HG03066 (cell line): ENCODE measurements around the gene VTA1.
"Not testable (repeated sequence)": the region's sequence is repeated elsewhere in the genome, so short reads cannot be mapped to it uniquely, and the experiment has no call there.

ENCODE experiments used
- ATAC-seq: cut with Tn5 transposase; IDR thresholded peaks from one replicate; pipeline ENCODE4 v1.9.1; 2021; ENCODE audit warnings: low read depth; ENCODE audit not compliant: unreplicated experiment

VTA1 gene

DNA sequence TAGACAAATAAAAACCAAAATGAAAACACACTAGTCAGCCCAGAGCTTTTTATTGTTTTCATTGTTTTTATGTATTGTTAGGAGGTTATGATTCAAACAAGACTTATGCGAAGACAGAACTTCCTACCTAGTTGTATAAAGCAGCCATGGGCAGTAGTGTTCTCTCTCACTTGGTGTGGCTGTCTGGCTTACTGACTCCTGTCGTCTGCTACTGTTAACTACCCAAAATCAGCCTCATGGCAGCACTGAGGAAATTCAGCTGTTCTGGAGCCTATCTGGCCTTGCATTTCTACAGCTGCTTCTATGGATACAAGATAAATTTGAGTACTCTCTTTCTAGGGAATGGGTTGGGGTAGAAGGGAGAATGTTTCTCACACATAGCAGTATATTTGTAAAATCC lies 20.4 kb downstream of the VTA1 start:
- ATAC-seq: no peak

DNA sequence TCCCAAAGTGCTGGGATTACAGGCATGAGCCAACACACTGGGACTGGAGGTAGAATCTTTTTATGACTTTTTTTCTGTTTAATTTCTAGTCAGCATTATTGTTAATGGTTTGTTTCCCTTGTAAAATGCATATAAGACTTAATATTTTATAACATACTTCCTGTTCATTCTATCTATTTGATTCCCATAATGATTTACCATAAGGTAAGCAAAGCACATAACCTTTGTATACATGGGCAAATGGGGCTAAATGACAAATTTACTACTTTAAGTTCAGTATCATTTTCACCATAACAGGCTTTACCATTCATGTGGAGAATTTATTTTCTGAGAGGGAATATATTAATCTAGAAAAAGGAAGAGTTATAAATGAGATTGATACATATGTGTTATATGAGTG lies 24.3 kb downstream of the VTA1 start:
- no peak for ATAC-seq

DNA sequence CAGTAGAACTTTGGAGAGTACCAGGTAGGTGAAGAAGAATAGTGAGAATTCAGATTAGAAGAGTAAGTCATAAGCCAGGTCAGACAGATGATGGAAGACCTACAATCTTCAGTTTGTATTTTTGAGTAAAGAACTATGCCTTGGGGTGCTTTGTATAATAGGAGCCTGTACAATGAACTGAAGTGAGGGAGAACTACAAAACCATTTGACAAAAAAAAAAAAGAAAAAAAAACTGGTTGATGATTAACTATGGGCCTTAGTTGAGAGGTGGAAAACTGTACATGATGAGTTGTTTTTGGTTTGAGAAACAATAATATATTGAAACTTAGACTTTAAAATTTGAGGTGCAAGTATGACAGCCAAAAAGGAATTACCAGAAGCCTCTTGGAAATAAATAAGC lies 25.7 kb downstream of the VTA1 start:
- ATAC-seq: no peak

DNA sequence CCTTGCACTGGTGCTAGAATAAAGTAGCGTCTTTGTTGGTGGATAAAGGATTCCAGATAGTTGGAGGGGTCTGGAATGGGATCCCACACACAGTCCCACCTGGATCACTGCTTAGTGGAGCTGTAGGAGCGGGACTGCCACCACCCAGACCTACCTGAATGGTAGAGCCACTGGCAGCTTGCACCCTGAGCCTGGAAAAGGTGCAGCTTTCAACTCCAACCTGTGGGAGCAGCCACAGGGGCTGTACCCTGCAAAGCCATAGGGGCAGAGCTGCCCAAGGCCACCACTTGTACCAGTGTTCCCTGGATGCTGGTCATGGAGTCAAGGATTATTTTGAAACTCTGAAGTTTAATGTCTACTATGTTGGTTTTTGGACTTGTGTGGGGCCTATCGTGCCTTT lies 26.9 kb downstream of the VTA1 start:
- ATAC-seq: no peak

DNA sequence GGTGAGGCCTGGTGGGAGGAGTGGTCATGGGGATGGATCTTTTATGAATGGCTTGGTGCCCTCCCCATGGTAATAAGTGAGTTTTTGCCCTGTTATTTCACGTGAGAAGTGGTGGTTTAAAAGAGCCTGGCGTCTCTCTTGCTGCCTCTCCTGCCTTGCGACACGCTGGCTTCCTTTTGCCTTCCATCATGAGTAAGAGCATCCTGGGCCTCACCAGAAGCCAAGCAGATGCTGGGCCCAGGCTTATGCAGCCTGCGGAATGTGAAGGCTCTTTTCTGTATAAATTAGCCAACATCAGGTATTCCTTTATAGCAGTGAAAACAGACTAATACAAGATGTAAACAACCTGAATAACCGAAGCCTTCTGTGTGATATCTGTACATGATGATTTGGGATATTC lies 27.6 kb downstream of the VTA1 start:
- no peak for ATAC-seq

DNA sequence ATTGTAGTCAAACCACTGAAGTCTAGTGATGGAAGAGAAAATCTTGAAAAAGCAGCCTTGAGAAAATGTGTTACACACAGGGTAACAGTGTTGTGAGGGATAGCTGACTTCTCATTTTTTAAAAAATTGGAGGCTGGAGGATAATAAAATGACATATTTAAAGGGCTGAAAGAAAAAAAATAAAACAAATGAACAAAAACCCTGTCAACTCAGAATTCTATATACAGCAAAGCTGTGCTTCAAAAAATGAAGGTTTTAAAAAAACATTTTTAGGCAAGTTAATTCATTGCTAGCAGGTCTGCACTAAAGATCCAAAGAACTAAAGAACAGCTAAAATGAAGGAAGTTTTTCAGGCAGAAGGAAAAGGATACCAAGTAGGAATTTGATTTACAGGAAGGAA lies 31.1 kb downstream of the VTA1 start:
- ATAC-seq: no peak

DNA sequence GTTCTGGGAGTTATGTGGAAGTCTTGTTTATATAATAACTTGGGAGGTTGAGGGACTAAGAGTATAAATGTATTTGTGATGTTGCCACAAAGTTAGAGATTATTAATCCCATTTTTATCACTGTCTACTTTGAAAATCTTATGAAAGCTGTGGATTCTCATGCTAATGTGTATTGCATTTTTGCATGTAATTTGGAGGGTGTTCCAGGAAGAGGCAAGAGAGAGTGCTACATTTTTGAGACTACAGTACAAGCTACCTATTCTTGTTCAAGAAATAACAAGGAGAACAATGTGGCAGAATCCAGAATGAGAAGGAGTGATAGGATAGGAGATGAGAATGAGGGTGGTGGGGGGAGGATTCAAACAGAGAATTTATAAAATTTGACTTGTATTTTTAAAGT lies 34.9 kb downstream of the VTA1 start:
- ATAC-seq: no peak

DNA sequence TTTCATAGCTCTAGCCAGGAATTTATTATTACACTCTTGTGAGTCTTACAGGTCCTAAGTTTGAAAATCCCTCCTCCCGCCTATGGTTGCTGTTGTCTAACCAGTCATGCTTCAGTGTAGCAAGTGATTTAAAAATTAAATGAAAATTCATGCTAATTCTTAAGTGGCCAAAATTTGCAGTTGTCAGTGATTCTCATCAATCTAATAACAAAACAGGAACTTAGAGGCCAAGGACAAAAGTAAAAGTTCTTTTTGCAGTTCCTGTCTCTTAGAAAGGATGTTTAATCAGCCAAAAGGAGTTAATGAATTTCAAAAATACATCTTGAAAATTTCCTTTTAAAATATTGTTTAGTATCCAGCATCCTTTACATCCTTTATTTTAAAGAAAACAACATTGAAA lies 36.3 kb downstream of the VTA1 start:
- no peak for ATAC-seq

DNA sequence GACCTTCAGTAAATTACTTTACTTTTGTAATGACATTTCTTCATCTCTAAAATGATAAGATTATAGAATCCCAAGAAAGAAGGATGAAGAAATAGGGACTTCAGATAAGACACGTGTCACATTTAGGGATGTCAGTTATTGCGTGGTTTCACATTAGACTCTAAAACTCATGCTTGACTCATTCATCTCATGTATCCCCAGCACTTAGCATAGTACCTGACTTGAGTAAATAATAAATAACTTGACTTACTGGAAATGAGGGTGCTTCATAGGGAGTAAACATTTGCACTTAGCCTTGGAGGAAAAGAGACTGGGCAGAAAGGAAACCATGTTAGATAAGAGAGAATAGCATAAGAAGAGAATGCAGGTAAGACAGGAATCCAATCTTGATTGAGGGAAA lies 37.2 kb downstream of the VTA1 start:
- ATAC-seq: no peak

DNA sequence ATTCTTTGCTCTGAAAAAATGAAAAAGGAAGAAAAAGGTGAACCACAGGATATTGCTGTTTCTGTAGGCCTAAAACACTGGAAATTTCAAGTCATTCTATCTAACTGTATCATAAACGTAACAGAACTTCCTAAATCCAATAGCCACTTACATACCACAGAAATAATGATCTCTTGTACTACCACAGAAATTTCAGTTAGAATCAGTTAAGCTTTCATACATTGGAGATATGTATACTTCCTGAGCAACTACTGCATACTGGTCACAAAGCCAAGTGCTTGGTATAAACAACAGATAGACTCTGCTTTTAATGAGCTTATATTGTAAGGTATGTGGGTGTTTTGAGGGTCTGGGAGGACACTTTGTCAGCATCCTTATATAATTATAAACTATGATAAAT lies 38.6 kb downstream of the VTA1 start:
- no peak for ATAC-seq

DNA sequence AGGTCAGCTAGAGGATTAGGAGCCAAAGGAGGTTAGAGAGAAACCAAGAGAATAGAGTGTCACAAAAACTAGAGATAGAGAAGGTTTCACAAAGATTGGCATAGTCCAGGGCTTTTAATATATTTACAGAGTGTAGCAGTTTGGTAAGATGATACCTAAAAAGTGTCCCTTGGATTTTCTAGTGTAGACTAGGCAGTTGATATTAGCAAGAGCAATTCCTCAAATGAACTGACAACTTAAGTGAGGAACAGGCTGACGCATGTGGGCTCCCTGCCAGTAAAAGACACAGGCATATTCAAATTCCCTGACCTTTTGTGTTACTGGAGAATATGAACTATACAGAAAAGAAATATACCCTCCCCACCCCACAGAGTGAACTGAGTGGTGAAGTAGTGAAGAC lies 40.1 kb downstream of the VTA1 start:
- ATAC-seq: no peak

DNA sequence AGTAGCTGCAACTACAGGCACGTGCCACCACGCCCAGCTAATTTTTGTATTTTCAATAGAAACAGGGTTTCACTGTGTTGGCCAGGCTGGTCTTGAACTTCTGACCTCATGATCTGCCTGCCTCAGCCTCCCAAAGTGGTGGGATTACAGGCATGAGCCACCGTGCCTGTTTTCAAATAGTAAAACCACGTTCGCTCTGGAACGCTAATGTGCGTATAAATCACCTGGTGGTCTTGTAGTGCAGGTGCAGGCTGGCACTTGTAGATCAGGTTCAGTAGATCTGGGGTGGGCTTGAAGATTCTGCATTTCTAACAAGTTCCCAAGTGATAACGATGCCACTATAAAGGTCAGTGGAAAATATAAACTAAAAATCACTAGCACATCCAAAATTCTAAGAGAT lies 41.3 kb downstream of the VTA1 start:
- ATAC-seq: not testable (repeated sequence)

DNA sequence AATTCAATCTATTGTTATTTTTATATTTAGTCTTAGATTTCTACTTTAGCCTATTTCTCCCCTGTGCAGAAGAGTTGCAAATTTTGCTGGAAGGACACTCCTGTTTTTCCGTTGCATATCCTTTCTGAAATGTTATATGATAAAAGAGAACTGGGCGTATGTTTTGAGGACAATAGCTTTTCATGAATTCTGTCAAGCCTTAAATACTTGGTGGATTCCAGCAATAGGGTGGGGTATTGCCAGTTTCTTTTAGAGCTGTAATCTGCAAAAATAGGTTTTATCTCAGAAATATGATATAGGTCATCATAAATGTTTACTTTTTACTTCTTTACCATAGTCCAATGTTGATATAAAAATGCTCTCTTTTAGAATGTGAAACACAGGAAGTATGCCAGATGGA lies 42.0 kb downstream of the VTA1 start:
- ATAC-seq: no peak

DNA sequence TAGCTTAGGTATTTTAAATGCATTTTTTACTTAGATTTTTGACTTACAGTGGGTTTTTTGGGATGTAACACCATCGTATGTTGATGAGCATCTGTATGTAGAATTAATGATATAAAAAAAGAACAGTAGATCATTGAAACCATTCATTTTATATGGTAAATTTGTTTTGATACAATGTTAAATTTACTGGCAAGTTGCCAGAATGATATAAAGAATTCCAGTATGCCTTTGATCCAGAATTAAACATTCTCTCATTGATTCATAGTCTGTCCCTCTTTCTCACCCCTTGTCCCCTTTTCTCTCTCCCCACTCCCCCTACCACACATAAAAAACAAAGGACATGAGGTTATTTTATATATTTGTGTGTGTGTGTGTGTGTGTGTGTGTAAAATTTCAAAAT lies 45.3 kb downstream of the VTA1 start:
- no peak for ATAC-seq

DNA sequence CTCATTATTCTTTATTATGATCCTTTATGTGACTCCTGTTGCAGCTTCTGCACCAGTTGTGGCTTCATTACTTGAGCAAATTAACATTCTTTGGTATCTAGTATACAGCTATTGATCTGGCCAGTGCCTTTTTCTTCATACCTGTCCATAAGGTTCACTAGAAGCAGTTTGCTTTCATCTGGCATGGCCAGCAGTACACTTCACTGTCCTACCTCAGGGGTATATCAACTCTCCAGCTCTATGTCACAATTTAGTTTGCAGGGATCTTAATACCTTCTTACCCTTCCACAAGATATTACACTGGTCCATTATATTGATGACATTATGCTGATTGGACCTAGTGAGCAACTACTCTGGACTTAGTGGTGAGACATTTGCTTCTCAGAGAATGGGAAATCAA lies 46.6 kb downstream of the VTA1 start:
- no peak for ATAC-seq

DNA sequence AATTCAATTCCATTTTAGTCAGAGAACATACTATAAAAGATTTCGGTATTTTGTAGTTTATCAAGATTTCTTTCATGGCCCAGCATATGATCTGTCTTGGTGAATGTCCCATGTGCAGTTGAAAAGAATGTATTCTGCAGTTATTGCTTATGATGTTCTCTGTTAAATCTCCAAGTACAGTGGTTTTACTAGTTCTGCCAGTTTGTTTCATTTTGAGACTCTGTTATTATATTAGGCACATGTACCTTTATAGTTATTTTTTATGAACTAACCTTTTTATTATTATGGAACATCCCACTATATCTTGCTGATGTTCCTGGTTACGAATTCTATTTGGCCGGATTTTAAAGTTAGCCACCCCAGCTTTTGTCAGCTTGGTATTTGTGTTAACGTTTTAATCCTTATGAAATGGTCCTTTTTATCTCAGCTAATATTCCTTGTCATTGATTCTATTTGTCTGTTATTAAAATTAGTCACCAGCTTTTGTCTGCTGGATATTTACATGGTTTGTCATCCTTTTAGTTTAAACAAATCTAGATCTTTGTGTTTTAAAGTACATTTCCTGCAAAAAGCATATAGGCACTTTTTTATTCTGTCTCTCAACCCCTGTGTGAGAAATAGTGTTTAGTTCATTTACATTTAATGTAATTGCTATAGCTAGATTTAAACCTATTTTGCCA lies 48.9 kb downstream of the VTA1 start:
- ATAC-seq: no peak

DNA sequence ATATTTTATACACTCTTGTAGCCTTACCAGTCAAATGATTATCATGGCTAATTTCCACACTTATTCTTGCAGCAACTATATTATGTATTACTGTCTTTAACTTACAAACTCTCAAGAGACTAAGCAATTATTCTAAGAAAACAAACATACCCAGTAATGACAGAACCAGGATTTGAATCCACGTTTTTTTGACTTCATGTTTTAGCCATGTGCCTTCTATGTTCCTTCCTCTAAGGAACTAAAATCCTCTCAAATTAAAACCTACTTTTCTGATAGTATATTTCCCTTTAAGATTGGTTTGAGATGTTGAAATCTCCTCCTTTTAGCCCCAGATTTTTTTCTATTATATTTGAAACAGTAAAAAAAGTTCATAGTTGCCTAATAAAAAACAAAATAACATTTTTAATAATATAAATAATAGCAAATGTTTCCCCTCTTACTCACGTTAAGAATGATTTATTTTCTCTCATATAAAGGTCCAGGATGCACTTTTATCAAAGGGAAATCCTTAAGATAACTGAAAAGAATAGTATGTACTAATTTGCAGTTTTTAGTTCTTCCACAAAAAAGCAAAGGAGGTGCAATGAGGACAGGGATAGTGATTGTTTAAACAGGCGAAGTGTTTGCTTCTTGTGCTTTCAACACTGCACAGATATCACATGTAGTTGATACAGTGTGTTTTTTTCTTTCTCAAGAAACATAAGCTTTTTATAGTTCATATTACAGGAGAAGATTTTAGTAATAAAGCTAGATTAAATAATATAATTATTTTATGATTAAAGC lies 54.0 kb downstream of the VTA1 start:
- ATAC-seq: no peak

DNA sequence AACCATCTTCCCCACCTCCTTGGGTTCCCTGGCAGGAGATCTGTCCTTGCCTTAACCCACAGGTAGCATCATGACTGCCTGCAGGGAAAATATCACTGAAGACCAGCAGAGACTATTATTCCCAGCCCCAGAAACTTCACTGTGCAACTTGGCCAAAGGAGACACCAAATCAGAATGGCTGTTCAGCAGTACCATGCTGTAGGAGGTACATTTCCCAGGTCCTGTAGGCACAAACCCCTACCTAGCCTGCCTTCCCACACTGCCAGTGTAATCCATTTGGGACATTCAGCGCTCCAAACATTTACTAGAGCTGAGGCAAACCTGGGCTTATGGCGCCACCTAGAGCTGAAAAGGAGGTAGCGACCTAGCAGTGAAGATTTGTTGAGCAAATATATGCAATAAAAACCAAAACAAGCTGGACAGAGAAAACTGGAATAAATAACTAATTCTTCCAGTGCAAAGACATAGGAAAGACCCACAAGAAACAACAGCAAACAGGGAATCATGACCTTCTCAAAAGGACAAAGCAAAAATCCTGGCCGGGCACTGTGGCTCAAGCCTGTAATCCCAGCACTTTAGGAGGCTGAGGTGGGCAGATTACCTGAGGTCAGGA lies 60.3 kb downstream of the VTA1 start:
- ATAC-seq: no peak

DNA sequence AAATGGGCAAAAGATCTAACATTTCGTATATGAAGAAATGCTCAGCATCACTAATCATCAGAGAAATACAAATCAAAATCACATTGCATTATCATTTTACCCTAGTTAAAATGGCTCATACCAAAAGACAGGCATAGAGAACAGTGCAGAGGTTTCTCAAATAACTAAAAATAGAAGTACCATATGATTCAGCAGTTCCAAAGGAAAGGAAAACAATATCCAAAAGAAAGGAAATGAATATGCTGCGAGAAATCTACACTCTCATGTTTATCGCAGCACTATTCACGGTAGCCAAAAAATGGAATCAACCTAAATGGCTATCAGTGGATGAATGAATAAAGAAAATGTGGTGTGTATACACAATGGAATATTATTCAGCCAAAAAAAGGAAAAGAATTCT lies 63.5 kb downstream of the VTA1 start:
- no peak for ATAC-seq

DNA sequence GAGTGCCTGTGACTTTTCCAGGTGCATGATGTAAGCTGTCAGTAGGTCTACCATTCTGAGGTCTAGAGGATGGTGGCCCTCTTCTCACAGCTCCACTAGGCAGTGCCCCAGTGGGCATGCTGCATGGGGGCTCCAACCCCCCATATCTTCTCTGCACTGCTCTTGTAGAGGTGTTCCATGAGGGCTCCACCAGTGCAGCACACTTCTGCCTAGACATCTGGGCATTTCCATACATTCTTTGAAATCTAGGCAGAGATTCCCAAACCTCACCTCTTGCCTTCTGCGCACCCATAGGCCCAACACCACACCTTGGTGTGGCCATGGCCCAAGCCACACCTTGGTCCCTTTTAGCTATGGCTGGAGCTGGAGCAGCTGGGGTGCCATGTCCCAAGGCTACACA lies 66.3 kb downstream of the VTA1 start:
- ATAC-seq: no peak

DNA sequence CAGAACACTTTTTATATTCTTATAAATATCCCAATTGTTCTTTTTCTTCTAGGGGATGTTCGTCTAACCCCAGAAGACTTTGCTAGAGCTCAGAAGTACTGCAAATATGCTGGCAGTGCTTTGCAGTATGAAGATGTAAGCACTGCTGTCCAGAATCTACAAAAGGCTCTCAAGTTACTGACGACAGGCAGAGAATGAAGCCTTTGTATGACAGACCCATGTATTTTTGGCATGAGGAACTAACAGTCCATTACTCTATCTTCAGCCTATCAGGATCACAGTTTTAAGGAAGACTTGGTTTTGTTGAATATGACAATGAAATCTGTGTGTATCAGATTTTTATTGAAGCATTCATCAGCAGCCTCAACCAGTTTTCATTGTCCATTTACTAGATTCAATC lies 71.4 kb downstream of the VTA1 start:
- ATAC-seq: no peak

DNA sequence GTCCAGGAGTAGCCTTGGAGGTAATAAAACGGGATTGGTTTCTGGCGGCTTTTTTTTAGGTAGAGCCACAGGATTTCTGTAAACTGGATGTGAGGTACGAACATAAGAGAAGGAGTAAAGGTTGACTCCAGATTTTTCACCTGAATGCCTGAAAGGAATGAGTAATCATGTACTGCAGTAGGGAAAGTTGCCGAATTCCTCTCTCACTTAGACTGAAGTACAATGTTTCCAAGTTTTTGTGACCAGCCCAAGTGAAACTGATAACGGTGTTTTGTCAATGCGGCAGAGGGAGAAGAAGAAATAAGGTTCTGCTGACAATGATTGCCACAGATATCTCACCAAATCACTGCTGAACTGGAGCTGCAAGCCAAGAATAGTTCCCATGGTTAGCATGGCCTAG lies 75.0 kb downstream of the VTA1 start:
- no peak for ATAC-seq
